GM12878 (cell line): ENCODE results near the gene ABHD17A.

Experiments used
- CREB1 ChIP-seq: IDR thresholded peaks from 2 replicates; pipeline ENCODE4 v1.6.1; 2012; ENCODE audit warnings: low read depth, mild to moderate bottlenecking, inconsistent platforms
- MXI1 ChIP-seq: fragments of 150-350 bp; IDR thresholded peaks from 2 replicates; pipeline ENCODE4 v1.6.1; 2011; ENCODE audit warnings: low read depth, mild to moderate bottlenecking, inconsistent platforms, low read length, improper control_type of control experiment
- MYB ChIP-seq: fragments of 150-350 bp; IDR thresholded peaks from 2 replicates; pipeline ENCODE4 v1.6.1; 2014; ENCODE audit warnings: mild to moderate bottlenecking, low read depth, low read length, borderline replicate concordance
- POLR2AphosphoS5 ChIP-seq: IDR thresholded peaks from 2 replicates; pipeline ENCODE4 v1.6.1; 2011; ENCODE audit warnings: mild to moderate bottlenecking, low read length, inconsistent platforms
- POU2F2 ChIP-seq: IDR thresholded peaks from 3 replicates; pipeline ENCODE4 v1.6.1; 2011; ENCODE audit warnings: low read depth, mild to moderate bottlenecking, low read length, borderline replicate concordance
- RAD21 ChIP-seq: IDR thresholded peaks from 2 replicates; pipeline ENCODE4 v1.6.1; 2011; ENCODE audit warnings: mild to moderate bottlenecking, low read depth, low read length, moderate library complexity; ENCODE audit not compliant: insufficient read depth
- RAD51 ChIP-seq: fragments of 450-650 bp; IDR thresholded peaks from 2 replicates; pipeline ENCODE4 v1.6.1; 2016; ENCODE audit warnings: moderate library complexity, mild to moderate bottlenecking, inconsistent platforms
- TAF1 ChIP-seq: IDR thresholded peaks from 2 replicates; pipeline ENCODE4 v1.6.1; 2011; ENCODE audit warnings: mild to moderate bottlenecking, low read depth, low read length, borderline replicate concordance
- YBX1 ChIP-seq: fragments of 450-650 bp; IDR thresholded peaks from 2 replicates; pipeline ENCODE4 v1.6.1; 2016; ENCODE audit warnings: antibody characterized with exemption
- ZBTB4 ChIP-seq: fragments of 450-650 bp; formaldehyde crosslinking; IDR thresholded peaks from 2 replicates; pipeline ENCODE4 v1.4.0; 2022; ENCODE audit warnings: mild to moderate bottlenecking, moderate library complexity
- TF ChIP-seq, protein P1 (sequence below): fragments of 450-650 bp; IDR thresholded peaks from 2 replicates; pipeline ENCODE4 v1.6.1; 2017; ENCODE audit warnings: mild to moderate bottlenecking
- TF ChIP-seq, protein P2 (sequence below), 3 experiments: IDR thresholded peaks in 2 of 3; conservative IDR thresholded peaks in 1 of 3; 2 replicates each; pipeline ENCODE4 v1.5.1; 2011; ENCODE audit warnings: low read depth in 3 of 3, low read length in 3 of 3, mild to moderate bottlenecking in 3 of 3, control low read depth in 2 of 3, moderate library complexity in 2 of 3, inconsistent platforms in 1 of 3, mixed read lengths in 1 of 3; ENCODE audit not compliant: control insufficient read depth in 2 of 3, insufficient read depth in 1 of 3; ENCODE audit errors: extremely low read depth in 1 of 3

- TF ChIP-seq RAD51, result no peak
- TF ChIP-seq ZBTB4 (CRISPR knock-in tag), result no peak
- TF ChIP-seq RAD21, result no peak
- TF ChIP-seq TAF1, result no peak
- TF ChIP-seq, protein P1, sequence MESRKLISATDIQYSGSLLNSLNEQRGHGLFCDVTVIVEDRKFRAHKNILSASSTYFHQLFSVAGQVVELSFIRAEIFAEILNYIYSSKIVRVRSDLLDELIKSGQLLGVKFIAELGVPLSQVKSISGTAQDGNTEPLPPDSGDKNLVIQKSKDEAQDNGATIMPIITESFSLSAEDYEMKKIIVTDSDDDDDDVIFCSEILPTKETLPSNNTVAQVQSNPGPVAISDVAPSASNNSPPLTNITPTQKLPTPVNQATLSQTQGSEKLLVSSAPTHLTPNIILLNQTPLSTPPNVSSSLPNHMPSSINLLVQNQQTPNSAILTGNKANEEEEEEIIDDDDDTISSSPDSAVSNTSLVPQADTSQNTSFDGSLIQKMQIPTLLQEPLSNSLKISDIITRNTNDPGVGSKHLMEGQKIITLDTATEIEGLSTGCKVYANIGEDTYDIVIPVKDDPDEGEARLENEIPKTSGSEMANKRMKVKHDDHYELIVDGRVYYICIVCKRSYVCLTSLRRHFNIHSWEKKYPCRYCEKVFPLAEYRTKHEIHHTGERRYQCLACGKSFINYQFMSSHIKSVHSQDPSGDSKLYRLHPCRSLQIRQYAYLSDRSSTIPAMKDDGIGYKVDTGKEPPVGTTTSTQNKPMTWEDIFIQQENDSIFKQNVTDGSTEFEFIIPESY, result no peak
- TF ChIP-seq POLR2AphosphoS5, result no peak
- TF ChIP-seq CREB1, result no peak
- no peak for TF ChIP-seq MYB
- TF ChIP-seq YBX1, result no peak
- TF ChIP-seq, protein P2, sequence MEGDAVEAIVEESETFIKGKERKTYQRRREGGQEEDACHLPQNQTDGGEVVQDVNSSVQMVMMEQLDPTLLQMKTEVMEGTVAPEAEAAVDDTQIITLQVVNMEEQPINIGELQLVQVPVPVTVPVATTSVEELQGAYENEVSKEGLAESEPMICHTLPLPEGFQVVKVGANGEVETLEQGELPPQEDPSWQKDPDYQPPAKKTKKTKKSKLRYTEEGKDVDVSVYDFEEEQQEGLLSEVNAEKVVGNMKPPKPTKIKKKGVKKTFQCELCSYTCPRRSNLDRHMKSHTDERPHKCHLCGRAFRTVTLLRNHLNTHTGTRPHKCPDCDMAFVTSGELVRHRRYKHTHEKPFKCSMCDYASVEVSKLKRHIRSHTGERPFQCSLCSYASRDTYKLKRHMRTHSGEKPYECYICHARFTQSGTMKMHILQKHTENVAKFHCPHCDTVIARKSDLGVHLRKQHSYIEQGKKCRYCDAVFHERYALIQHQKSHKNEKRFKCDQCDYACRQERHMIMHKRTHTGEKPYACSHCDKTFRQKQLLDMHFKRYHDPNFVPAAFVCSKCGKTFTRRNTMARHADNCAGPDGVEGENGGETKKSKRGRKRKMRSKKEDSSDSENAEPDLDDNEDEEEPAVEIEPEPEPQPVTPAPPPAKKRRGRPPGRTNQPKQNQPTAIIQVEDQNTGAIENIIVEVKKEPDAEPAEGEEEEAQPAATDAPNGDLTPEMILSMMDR (IDR thresholded peaks at IDR 0.05 in 2 of 3, conservative IDR thresholded peaks at IDR 0.05 in 1 of 3; ENCODE audit: control insufficient read depth in 2 of 3, extremely low read depth in 1 of 3, insufficient read depth in 1 of 3, low read depth in 3 of 3, low read length in 3 of 3), result no peak
- TF ChIP-seq POU2F2, result no peak
- TF ChIP-seq MXI1, result no peak
These were observed 43.9 kb downstream of the ABHD17A start for GRCh38 chr19:1841209-1841924.
